ENCODE data around the gene ADAMTSL1. TPM values are rescaled to one million over a fixed set of nuclear protein-coding genes. Genes with fewer than 3 reads are reported as not detected.

ADAMTSL1 gene
- total RNA-seq, 1 experiment from 2014 or later: not detected

- Histone ChIP-seq H4K20me1 (ENCODE audit: insufficient read depth) (no peaks in the 10 kb centered on the region; the same call in 1 of the 2 replicates), H3K9me2 (ENCODE audit: insufficient read depth) (no peaks in the 10 kb centered on the region), H3K9me3 (ENCODE audit: control insufficient read depth in 1 of 2, insufficient read depth in 1 of 2, low read depth in 1 of 2, low read length in 2 of 2) (no peaks in the 10 kb centered on the region), H3K27ac (ENCODE audit: low read depth, low read length) (no peak overlapping the region), H3K9ac (ENCODE audit: low read length) (no peak overlapping the region), H3K36me3 (ENCODE audit: control insufficient read depth in 1 of 2, insufficient read depth in 2 of 2, low read length in 2 of 2) (no peaks in the 10 kb centered on the region), H3K4me2 (ENCODE audit: low read length) (no peak overlapping the region), H3K79me2 (ENCODE audit: insufficient read depth, low read length) (no peaks in the 10 kb centered on the region), H3K27me3 (ENCODE audit: insufficient read depth, low read length) (no peaks in the 10 kb centered on the region), H3K4me3 (replicated peaks in 1 of 2; ENCODE audit: low read depth in 1 of 2, low read length in 2 of 2) (no peak overlapping the region), H2AFZ (ENCODE audit: low read depth, low read length, poor library complexity, severe bottlenecking) (no peak overlapping the region), H3K4me1 (ENCODE audit: control insufficient read depth in 1 of 2, insufficient read depth in 2 of 2, low read length in 2 of 2) (no peaks in the 10 kb centered on the region)
- POLR2A ChIA-PET: no interaction called here
- no peak for DNase-seq (ENCODE audit: low read depth, low spot score)
- RAD21 ChIA-PET (ENCODE audit: low non-redundant PET in 1 of 2, low total read pairs in 2 of 2, uncharacterized antibody in 2 of 2, unreplicated experiment in 2 of 2): no interaction called here
- CTCF ChIA-PET: no interaction called here
- ATAC-seq: no peak
- TF ChIP-seq SP1 (IDR thresholded peaks at IDR 0.05; ENCODE audit: low read depth): no peak
- TF ChIP-seq, protein P1, sequence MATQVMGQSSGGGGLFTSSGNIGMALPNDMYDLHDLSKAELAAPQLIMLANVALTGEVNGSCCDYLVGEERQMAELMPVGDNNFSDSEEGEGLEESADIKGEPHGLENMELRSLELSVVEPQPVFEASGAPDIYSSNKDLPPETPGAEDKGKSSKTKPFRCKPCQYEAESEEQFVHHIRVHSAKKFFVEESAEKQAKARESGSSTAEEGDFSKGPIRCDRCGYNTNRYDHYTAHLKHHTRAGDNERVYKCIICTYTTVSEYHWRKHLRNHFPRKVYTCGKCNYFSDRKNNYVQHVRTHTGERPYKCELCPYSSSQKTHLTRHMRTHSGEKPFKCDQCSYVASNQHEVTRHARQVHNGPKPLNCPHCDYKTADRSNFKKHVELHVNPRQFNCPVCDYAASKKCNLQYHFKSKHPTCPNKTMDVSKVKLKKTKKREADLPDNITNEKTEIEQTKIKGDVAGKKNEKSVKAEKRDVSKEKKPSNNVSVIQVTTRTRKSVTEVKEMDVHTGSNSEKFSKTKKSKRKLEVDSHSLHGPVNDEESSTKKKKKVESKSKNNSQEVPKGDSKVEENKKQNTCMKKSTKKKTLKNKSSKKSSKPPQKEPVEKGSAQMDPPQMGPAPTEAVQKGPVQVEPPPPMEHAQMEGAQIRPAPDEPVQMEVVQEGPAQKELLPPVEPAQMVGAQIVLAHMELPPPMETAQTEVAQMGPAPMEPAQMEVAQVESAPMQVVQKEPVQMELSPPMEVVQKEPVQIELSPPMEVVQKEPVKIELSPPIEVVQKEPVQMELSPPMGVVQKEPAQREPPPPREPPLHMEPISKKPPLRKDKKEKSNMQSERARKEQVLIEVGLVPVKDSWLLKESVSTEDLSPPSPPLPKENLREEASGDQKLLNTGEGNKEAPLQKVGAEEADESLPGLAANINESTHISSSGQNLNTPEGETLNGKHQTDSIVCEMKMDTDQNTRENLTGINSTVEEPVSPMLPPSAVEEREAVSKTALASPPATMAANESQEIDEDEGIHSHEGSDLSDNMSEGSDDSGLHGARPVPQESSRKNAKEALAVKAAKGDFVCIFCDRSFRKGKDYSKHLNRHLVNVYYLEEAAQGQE (IDR thresholded peaks at IDR 0.05; ENCODE audit: low read depth): no peak
- no peak for TF ChIP-seq SIN3A (IDR thresholded peaks at IDR 0.05; ENCODE audit: low read depth)
- TF ChIP-seq, protein P2, sequence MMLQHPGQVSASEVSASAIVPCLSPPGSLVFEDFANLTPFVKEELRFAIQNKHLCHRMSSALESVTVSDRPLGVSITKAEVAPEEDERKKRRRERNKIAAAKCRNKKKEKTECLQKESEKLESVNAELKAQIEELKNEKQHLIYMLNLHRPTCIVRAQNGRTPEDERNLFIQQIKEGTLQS (IDR thresholded peaks at IDR 0.05): no peak
- TF ChIP-seq TCF7L2 (IDR thresholded peaks at IDR 0.05; ENCODE audit: borderline replicate concordance, extremely low read depth, insufficient read depth, insufficient read length): no peak
- no peak for TF ChIP-seq CEBPB (IDR thresholded peaks at IDR 0.05; ENCODE audit: low read depth)
- no peak for TF ChIP-seq YY1 (IDR thresholded peaks at IDR 0.05; ENCODE audit: extremely low read depth, insufficient replicate concordance, low read depth, low read length)
- TF ChIP-seq EZH2phosphoT487 (IDR thresholded peaks at IDR 0.05; ENCODE audit: borderline replicate concordance): no peak
- no peak for TF ChIP-seq EGR1 (IDR thresholded peaks at IDR 0.05; ENCODE audit: low read depth)
- no peak for TF ChIP-seq ZBTB33 (IDR thresholded peaks at IDR 0.05; ENCODE audit: extremely low read depth, insufficient replicate concordance, low read length)
- TF ChIP-seq POLR2AphosphoS5 (IDR thresholded peaks at IDR 0.05; ENCODE audit: low read depth, low read length): no peak
- no peak for TF ChIP-seq SRF (IDR thresholded peaks at IDR 0.05; ENCODE audit: low read depth)
- TF ChIP-seq EZH2 (IDR thresholded peaks at IDR 0.05): no peak
- TF ChIP-seq MAX (IDR thresholded peaks at IDR 0.05): no peak
- TF ChIP-seq RAD21 (IDR thresholded peaks at IDR 0.05; ENCODE audit: low read depth): no peak
- no peak for TF ChIP-seq ZNF274 (IDR thresholded peaks at IDR 0.05; ENCODE audit: low read depth, low read length)
- no peak for TF ChIP-seq ZFX (IDR thresholded peaks at IDR 0.05)
- BruUV-seq (replicated peaks): no TSS peak
- intact Hi-C loops (cut with micrococcal nuclease): no loop called here
Observed at GRCh38 chr9:18684593-18685317, 210.8 kb downstream of the ADAMTSL1 start.
